Panc1 (cell line): ENCODE measurements around the gene TMEM150B. TPM values are rescaled to one million over a fixed set of nuclear protein-coding genes. Genes with fewer than 3 reads are reported as not detected.

Experiments used
- ATAC-seq: fragments of 200-7000 bp; cut with Tn5 transposase; 2 replicates; pipeline ENCODE4 v1.9.1; 2020; ENCODE audit warnings: mild to moderate bottlenecking, moderate library complexity
- BruUV-seq: library from RNA; stranded (reverse); fragments of 400-500 nt; replicated peaks from 2 replicates; lab custom pipeline; 2021; lab: Mats Ljungman, UMichigan
- CTCF ChIA-PET: fragments of 300-600 bp; sonication (Branson Sonifier 250); formaldehyde crosslinking; loops from one replicate; lab custom pipeline; 2022; ENCODE audit warnings: antibody characterized with exemption; lab: Charles Lee
- POLR2A ChIA-PET: fragments of 300-600 bp; sonication (Branson Sonifier 250); formaldehyde crosslinking; loops from one replicate; lab custom pipeline; 2022; ENCODE audit warnings: antibody characterized with exemption; lab: Charles Lee
- DNase-seq: peaks from one replicate; pipeline ENCODE4 v3.0.0-alpha.2; 2010; ENCODE audit warnings: low read depth, low spot score
- H3K27ac ChIP-seq: 2 replicates; pipeline ENCODE4 v1.5.1; 2011; ENCODE audit warnings: mild to moderate bottlenecking, low read length, inconsistent platforms
- H3K27me3 ChIP-seq: fragments of 200-500 bp; sonication (Bioruptor generic); 2 replicates; pipeline ENCODE4 v1.6.0; 2014; ENCODE audit warnings: low read length, inconsistent platforms; ENCODE audit not compliant: control insufficient read depth, insufficient read depth
- H3K36me3 ChIP-seq: fragments of 200-500 bp; sonication (Bioruptor generic); 2 replicates; pipeline ENCODE4 v1.5.1; 2014; ENCODE audit warnings: inconsistent platforms, mild to moderate bottlenecking, low read length, moderate library complexity; ENCODE audit not compliant: control insufficient read depth, insufficient read depth
- H3K4me1 ChIP-seq: 2 replicates; pipeline ENCODE4 v1.5.1; 2011; ENCODE audit warnings: inconsistent platforms, mild to moderate bottlenecking, low read length, moderate library complexity; ENCODE audit not compliant: control insufficient read depth, insufficient read depth
- H3K4me3 ChIP-seq, 2 experiments: 2 replicates each; pipeline ENCODE4 v1.5.1; 2011 to 2012; ENCODE audit warnings: low read depth in 2 of 2, low read length in 2 of 2, mild to moderate bottlenecking in 2 of 2, inconsistent platforms in 1 of 2, moderate library complexity in 1 of 2
- H3K9me3 ChIP-seq: fragments of 200-500 bp; sonication (Bioruptor generic); 2 replicates; pipeline ENCODE4 v1.5.1; 2014; ENCODE audit warnings: low read depth, mild to moderate bottlenecking, inconsistent platforms, low read length, moderate library complexity; ENCODE audit not compliant: control insufficient read depth, insufficient read depth
- POLR2AphosphoS5 ChIP-seq: IDR thresholded peaks from 2 replicates; pipeline ENCODE4 v1.6.1; 2012; ENCODE audit warnings: mild to moderate bottlenecking, low read depth, low read length, moderate library complexity
- REST ChIP-seq, 2 experiments: IDR thresholded peaks; 2 replicates each; pipeline ENCODE4 v1.6.1; 2011 to 2012; ENCODE audit warnings: low read depth in 2 of 2, control low read depth in 1 of 2, low read length in 1 of 2, mild to moderate bottlenecking in 1 of 2, moderate library complexity in 1 of 2; ENCODE audit not compliant: insufficient read depth in 1 of 2
- SIN3A ChIP-seq: IDR thresholded peaks from 2 replicates; pipeline ENCODE4 v1.6.1; 2012; ENCODE audit warnings: low read depth, mild to moderate bottlenecking, low read length, moderate library complexity, borderline replicate concordance; ENCODE audit not compliant: insufficient read depth
- TCF7L2 ChIP-seq: IDR thresholded peaks from 2 replicates; pipeline ENCODE4 v1.6.1; 2011; ENCODE audit warnings: mild to moderate bottlenecking, low read depth, low read length, inconsistent platforms
- in situ Hi-C: cut with HindIII; loops from 2 replicates; pipeline ENCODE4 v1.10.0; 2016; ENCODE audit warnings: low sequenced_read_pairs, low pct_unique_long_range_greater_than_20kb
- intact Hi-C: fragments of 100-400 bp; cut with micrococcal nuclease; formaldehyde crosslinking; loops from one replicate; pipeline ENCODE4 v1.10.0; 2022; ENCODE audit not compliant: unreplicated experiment
- total RNA-seq: library from RNA; stranded (reverse); gene quantifications from one replicate; pipeline ENCODE4 v1.2.1, GENCODE V29; 2021; ENCODE audit not compliant: unreplicated experiment
- TF ChIP-seq, protein P1 (sequence below): fragments of 450-650 bp; IDR thresholded peaks from 2 replicates; pipeline ENCODE4 v1.5.1; 2017; ENCODE audit warnings: mild to moderate bottlenecking

TMEM150B gene
- total RNA-seq, 1 experiment from 2014 or later, result not detected

- H3K27me3 ChIP-seq, result no peaks in the 10 kb centered on the region
- TF ChIP-seq, protein P1, sequence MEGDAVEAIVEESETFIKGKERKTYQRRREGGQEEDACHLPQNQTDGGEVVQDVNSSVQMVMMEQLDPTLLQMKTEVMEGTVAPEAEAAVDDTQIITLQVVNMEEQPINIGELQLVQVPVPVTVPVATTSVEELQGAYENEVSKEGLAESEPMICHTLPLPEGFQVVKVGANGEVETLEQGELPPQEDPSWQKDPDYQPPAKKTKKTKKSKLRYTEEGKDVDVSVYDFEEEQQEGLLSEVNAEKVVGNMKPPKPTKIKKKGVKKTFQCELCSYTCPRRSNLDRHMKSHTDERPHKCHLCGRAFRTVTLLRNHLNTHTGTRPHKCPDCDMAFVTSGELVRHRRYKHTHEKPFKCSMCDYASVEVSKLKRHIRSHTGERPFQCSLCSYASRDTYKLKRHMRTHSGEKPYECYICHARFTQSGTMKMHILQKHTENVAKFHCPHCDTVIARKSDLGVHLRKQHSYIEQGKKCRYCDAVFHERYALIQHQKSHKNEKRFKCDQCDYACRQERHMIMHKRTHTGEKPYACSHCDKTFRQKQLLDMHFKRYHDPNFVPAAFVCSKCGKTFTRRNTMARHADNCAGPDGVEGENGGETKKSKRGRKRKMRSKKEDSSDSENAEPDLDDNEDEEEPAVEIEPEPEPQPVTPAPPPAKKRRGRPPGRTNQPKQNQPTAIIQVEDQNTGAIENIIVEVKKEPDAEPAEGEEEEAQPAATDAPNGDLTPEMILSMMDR, result no peak
- TF ChIP-seq TCF7L2, result no peak
- no peak for TF ChIP-seq REST (IDR thresholded peaks at IDR 0.05; ENCODE audit: insufficient read depth in 1 of 2, low read depth in 2 of 2, low read length in 1 of 2)
- TF ChIP-seq SIN3A, result no peak
- no peak for TF ChIP-seq POLR2AphosphoS5
- DNase-seq (no peak), ATAC-seq (no peak)
- H3K36me3 ChIP-seq, result no peaks in the 10 kb centered on the region
- CTCF ChIA-PET, result no interaction called here
- in situ Hi-C loops (no loop called here), intact Hi-C loops (no loop called here)
- BruUV-seq, result no TSS peak
- no peaks in the 10 kb centered on the region for H3K4me1 ChIP-seq
- no peak overlapping the region for H3K4me3 ChIP-seq
- no peaks in the 10 kb centered on the region for H3K9me3 ChIP-seq
- no peak overlapping the region for H3K27ac ChIP-seq
- POLR2A ChIA-PET, result no interaction called here
Observed at GRCh38 chr19:55269299-55269698, 55.8 kb downstream of the TMEM150B start.

GRCh38 chr19:55266840-55267239 lies 58.3 kb downstream of the TMEM150B start:
- Histone ChIP-seq H3K27me3 (no peaks in the 10 kb centered on the region), H3K4me1 (no peaks in the 10 kb centered on the region), H3K27ac (no peak overlapping the region), H3K36me3 (no peaks in the 10 kb centered on the region), H3K4me3 (no peak overlapping the region), H3K9me3 (no peaks in the 10 kb centered on the region)
- in situ Hi-C loops (no loop called here), intact Hi-C loops (no loop called here)
- TF ChIP-seq REST (IDR thresholded peaks at IDR 0.05; ENCODE audit: insufficient read depth in 1 of 2, low read depth in 2 of 2, low read length in 1 of 2) (no peak), SIN3A (no peak), TCF7L2 (no peak), POLR2AphosphoS5 (no peak)
- TF ChIP-seq, protein P1, result no peak
- ATAC-seq, result no peak
- ChIA-PET POLR2A (no interaction called here), CTCF (interaction anchor here (0.7 kb wide), 1 partner anchor 12 kb away, joined by 3 read pairs; no protein-coding TSS in a partner anchor)
- no TSS peak for BruUV-seq
- DNase-seq, result no peak
